Right lung (tissue), 10 donors: ENCODE measurements around the gene MCM3AP. TPM values are rescaled to one million over a fixed set of nuclear protein-coding genes. Genes with fewer than 3 reads are reported as not detected.

Experiments used
- DNase-seq, 2 donors: peaks; one replicate each; pipeline ENCODE4 v3.0.0-alpha.2; 2013
- long read RNA-seq, 8 donors: transcript quantifications; one replicate each; lab custom pipeline, GENCODE V29; 2026
- polyA plus RNA-seq, 5 donors: library from polyadenylated mRNA; unstranded; fragments of 120-200 nt; gene quantifications; one replicate each; pipeline versions ENCODE4 v1.2.1 to v1.2.3, GENCODE V29; 2013; ENCODE audit warnings: inconsistent platforms in 1 of 5, low replicate concordance in 1 of 5; ENCODE audit not compliant: insufficient read length in 5 of 5, insufficient read depth in 1 of 5

The MCM3AP gene
- 10 to 100 TPM; 71.1 to 93.8 (median 77.0) TPM for polyA plus RNA-seq
- long read RNA-seq, donor 1, full-length matches to known transcripts, result 14 of 36 reads
- long read RNA-seq, donor 1, partial matches to known transcripts, result 22 of 36 reads
- long read RNA-seq, donor 1, other reads (novel, unspliced or antisense), result 0 of 36 reads
- long read RNA-seq, donor 2, partial matches to known transcripts, result 23 of 58 reads
- long read RNA-seq, donor 2, other reads (novel, unspliced or antisense), result 33 of 58 reads
- long read RNA-seq, donor 3, full-length matches to known transcripts, result 15 of 35 reads
- long read RNA-seq, donor 3, partial matches to known transcripts, result 20 of 35 reads
- long read RNA-seq, donor 3, other reads (novel, unspliced or antisense), result 0 of 35 reads
- long read RNA-seq, donor 4, full-length matches to known transcripts, result 11 of 16 reads
- long read RNA-seq, donor 4, partial matches to known transcripts, result 5 of 16 reads
- long read RNA-seq, donor 4, other reads (novel, unspliced or antisense), result 0 of 16 reads
- long read RNA-seq, donor 5, transcript MCM3AP-209 (2 exons, 199 nt), result minor isoform, 5 of 32 reads
- long read RNA-seq, donor 5, transcript MCM3AP-203 (2 exons, 876 nt), result major isoform, 8 of 32 reads
- long read RNA-seq, donor 5, partial matches to known transcripts, result 18 of 32 reads
- long read RNA-seq, donor 5, other reads (novel, unspliced or antisense), result 0 of 32 reads
- long read RNA-seq, donor 6, partial matches to known transcripts, result 10 of 18 reads
- long read RNA-seq, donor 6, other reads (novel, unspliced or antisense), result 0 of 18 reads
- long read RNA-seq, donor 7, partial matches to known transcripts, result 42 of 73 reads
- long read RNA-seq, donor 7, other reads (novel, unspliced or antisense), result 24 of 73 reads
- long read RNA-seq, donor 8, partial matches to known transcripts, result 10 of 15 reads
- long read RNA-seq, donor 8, other reads (novel, unspliced or antisense), result 0 of 15 reads

GRCh38 chr21:46285206-46285661 lies at the start of gene MCM3AP:
MCM3AP (minus strand) TSS chr21:46285611; CDS start chr21:46285286, 325 bp downstream.
- no peak for DNase-seq

GRCh38 chr21:46334351-46335140 lies 49.1 kb upstream of the MCM3AP start:
- no peak for DNase-seq

GRCh38 chr21:46329796-46330195 lies 44.4 kb upstream of the MCM3AP start:
- no peak for DNase-seq

GRCh38 chr21:46328151-46328550 lies 42.7 kb upstream of the MCM3AP start:
- DNase-seq, result no peak

GRCh38 chr21:46327711-46328110 lies 42.3 kb upstream of the MCM3AP start:
- DNase-seq, result no peak

GRCh38 chr21:46326110-46326703 lies 40.8 kb upstream of the MCM3AP start:
- DNase-seq, result no peak

- DNase-seq, result peak; percentile 24 to 39
Measured at GRCh38 chr21:46325073-46325912, 39.9 kb upstream of the MCM3AP start.

GRCh38 chr21:46324390-46325072 lies 39.1 kb upstream of the MCM3AP start:
- peak; percentile 87 to 88 for DNase-seq

GRCh38 chr21:46323710-46324389 lies 38.4 kb upstream of the MCM3AP start, which contains the start of the genes C21orf58 and PCNT:
C21orf58 (minus strand) TSS chr21:46323870; CDS start chr21:46322738, 1,132 bp downstream.
PCNT (plus strand) TSS chr21:46324156; CDS start chr21:46324229, 73 bp downstream.
- DNase-seq, result peak; percentile 98

GRCh38 chr21:46323227-46323709 lies 37.9 kb upstream of the MCM3AP start:
- no peak for DNase-seq

- no peak for DNase-seq
Measured at GRCh38 chr21:46322351-46323226, 37.2 kb upstream of the MCM3AP start.

- DNase-seq, result no peak
Measured at GRCh38 chr21:46320331-46320801, 35.0 kb upstream of the MCM3AP start.

GRCh38 chr21:46319186-46319585 lies 33.8 kb upstream of the MCM3AP start:
- DNase-seq, result no peak

- no peak for DNase-seq
Measured at GRCh38 chr21:46318464-46318845, 33.0 kb upstream of the MCM3AP start.

- DNase-seq, result no peak
Measured at GRCh38 chr21:46317710-46318463, 32.5 kb upstream of the MCM3AP start.

GRCh38 chr21:46316708-46317324 lies 31.4 kb upstream of the MCM3AP start:
- DNase-seq, result no peak
